ELR (cell line): ENCODE measurements around the gene NFYC.

Source experiments
- DNase-seq: peaks from one replicate; pipeline ENCODE4 v3.0.0-alpha.2; 2015; ENCODE audit warnings: low read depth

The NFYC gene

DNA sequence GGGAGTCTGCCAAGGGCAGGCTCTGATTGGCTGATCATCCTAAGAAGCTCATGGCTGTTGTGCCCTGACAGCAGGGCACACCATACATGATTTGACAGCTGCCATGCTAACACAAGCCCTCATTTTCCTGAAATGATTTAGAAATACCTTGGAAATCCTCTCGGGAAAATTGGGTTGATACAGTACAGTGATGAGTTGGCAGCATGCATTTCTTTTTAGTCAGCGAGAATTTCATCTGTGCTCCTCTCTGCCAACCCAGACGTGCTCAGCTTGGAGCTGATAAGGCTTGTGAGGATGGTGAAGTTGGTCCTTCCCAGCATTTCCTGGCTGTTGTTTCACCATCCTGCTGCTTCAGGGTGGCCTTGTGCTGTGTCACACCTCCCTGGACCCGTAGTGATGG, 69.5 kb downstream of the NFYC start:
- peak; percentile 21 for DNase-seq

DNA sequence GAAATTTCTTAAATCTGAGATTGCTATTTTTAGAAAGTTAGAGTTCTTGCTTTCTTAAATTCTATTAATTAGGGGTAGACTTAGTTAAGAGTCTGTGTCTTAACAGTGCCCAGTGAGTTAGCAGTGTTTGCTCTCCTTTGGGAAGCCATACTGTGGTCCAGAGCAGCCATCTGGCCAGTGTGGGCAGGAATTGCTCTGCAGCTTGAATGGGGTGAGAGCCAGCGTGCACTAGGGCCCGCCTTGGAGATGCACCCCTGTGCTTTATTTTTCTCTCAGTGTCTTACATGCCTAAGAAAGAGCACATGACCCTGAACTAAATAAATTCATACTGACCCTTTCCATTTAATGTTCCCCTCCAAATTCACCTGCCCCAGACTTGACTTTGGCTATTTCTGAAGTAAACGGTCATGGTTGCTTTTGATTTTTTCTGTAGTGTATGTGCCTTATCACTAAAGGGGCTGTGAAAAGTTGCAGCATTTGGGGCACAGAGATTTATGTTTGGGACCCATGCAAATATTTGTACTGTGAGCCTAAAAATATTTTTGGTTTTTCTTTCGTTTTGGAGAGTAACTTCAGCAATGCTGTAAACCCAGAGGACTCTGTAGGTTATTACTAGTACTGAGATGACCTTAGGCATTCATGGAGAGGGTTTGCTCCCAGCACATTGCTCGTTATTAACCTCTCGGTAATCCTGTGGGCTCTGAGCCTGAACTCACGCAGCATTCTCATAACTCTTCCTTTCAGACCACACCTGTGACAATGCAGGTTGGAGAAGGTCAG, 70.8 kb downstream of the NFYC start:
- DNase-seq = no peak

DNA sequence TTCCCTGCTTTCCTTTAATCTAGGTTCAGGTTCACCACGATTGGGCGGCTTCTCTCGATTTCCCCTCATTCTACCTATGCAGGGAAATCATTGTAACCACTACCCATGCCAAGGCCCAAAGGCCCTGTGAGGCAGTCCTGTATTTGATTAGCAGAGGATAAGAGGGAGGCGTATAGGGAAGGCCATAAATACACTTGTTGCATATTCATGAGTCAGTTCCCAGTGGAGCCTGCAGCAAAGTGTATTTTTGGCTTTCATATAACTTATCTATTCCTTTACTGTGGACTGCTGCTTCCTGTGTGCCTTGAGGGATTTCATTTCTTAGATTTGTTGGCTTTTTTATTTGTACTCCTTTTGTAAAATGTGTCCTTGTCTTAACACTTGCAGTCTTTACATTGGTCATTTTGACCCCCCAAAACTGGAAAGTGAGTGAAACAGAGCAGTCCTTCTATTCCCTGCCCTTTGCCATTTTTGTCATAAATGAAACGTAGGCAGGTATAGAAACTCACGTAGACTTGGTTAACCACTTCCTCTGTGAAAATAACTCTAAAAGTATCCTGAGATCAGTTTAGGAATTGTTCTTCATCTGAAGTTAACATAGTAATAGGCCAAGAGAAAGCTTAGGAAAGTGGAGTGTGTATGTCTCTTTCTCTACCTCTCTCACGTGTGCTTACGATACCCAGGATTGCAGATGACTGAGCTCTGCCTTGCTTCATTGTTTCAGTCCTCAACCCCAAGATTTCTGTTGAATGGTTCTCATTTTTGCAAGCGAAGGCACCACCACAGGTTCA, 72.4 kb downstream of the NFYC start:
- no peak for DNase-seq

DNA sequence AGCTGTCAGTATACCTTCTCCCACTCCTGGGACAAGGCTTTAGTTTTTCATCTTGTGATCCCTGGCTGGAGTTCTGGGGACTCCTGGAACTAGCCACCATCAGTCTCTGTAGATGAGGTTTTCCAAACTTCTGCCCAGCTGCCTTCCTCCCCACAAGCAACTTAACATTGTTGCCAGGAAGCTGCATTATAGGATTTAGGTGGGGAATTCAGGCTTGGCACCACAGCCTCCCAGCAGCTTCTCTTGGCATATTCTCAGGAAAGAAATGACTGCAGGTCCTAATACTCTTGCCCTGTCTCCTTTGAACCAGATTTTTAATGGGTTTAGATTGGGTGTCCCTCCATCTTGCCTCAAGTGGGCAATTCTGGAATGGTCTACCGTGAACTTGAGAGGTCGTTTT, 73.5 kb downstream of the NFYC start:
- DNase-seq = no peak

DNA sequence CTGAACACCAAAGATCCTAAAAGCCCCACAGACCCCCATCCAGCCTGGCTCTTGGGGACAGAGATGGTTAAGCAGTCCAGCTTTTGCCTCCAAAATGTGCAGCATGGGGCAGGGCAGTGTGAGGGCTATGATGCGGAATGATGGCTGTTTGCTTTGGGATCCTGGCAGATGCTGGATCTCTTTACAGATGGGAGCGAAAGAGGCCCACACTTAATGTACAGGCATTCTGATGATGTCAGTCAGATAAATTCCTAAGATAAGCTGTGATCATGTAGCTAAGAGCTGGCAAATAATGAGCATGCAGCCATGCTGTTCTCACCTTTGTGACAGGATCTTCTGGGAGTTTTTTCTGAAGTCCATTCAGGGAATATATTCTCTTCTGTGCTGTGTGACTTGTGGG, 74.5 kb downstream of the NFYC start:
- DNase-seq = no peak

DNA sequence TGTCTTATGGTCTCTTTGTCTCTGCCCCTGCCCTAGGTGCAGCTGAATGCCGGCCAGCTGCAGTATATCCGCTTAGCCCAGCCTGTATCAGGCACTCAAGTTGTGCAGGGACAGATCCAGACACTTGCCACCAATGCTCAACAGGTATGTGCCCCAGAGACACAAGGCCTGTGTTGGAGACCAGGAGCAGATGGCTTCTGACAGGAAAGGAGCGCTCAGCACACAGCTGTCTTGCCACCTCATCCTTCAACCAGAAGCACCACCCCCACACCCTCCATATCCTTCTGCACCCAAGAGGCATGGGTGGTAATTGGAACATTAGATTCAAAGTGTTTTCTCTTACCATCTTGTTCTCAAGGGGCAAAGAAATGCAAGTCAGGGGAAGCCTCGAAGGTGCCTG, 75.1 kb downstream of the NFYC start:
- no peak for DNase-seq

DNA sequence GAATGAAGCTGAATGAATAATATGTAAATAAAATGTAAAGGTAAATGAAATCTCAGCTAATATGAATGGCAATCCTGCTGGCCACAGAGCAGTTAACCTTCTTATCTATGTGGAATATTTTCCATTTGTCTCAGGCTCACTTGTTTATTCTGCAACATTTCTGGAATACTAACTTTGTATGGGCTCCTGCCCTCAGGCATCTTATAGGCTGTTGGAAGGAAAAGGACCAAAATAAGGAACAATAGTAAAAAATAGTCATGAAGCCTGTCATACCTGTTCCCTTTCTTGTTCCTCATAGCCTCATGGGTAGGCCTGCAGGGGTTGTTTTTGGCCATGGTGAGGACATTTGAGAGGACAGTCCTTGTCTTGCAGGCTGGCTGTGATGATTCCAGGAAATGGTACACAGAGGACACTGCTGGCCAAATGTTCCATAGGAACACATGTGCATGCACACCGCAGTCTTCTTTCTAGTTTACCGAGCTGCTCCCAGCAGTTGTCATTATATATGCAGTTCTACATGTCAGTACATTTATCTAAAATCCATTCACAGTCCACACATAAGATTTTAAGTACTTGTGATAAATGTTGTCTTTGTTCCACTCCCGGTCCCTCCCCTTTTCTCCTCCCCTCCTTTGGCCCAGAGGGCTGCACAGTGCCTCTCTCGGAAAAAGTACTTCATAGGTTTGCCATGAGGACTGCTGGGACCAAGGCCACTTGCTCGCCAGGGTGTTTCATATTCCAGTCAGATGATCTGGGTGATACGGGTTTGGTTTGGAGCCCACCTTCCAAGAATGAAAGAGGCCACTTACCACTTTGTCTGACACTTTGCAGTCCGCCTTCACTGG, 76.9 kb downstream of the NFYC start:
- DNase-seq = no peak

DNA sequence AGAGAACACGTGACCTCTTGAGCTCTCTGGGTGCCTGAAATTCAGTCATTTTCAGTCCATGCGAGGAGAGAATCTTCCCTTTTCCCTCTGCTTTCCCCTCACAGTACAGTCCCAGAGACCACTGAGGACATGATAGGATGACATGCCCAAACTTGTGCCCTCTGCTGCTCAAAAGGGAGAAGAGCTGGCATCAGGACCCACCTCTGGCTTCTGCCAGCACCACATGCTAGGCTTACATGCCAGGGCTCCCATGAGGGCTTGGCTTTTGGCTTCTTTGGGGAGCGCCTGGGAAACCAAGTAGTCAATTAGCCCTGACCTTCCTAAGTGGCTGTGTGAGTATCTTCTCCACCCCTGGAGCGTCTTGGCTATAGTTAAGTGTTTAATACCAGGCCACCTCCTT, 78.3 kb downstream of the NFYC start:
- peak; percentile 21 for DNase-seq

DNA sequence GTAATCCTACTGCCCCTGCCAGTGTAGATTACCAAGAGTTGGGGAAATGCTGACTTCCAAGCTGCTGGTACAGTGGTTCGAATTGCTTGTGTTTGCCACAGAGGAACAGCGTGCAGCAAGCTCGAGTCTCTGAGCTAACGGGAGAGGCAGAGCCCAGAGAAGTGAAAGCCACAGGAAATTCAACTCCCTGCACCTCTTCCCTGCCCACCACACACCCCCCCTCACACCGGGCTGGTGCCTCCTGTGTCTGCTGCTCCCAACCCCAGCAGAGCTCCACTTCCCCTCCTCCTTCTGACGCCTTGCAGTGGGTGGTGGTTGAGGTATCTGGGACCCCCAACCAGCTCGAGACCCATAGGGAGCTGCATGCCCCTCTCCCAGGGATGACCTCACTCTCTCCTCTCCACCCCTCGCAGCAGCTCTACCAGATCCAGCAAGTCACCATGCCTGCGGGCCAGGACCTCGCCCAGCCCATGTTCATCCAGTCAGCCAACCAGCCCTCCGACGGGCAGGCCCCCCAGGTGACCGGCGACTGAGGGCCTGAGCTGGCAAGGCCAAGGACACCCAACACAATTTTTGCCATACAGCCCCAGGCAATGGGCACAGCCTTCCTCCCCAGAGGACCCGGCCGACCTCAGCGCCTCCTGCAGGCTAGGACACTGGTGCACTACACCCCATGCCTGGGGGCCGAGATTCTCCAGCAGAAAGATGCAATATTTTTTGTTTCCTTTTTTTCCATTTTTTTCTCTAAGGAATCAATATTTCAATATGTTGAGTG, 79.0 kb downstream of the NFYC start:
- no peak for DNase-seq

DNA sequence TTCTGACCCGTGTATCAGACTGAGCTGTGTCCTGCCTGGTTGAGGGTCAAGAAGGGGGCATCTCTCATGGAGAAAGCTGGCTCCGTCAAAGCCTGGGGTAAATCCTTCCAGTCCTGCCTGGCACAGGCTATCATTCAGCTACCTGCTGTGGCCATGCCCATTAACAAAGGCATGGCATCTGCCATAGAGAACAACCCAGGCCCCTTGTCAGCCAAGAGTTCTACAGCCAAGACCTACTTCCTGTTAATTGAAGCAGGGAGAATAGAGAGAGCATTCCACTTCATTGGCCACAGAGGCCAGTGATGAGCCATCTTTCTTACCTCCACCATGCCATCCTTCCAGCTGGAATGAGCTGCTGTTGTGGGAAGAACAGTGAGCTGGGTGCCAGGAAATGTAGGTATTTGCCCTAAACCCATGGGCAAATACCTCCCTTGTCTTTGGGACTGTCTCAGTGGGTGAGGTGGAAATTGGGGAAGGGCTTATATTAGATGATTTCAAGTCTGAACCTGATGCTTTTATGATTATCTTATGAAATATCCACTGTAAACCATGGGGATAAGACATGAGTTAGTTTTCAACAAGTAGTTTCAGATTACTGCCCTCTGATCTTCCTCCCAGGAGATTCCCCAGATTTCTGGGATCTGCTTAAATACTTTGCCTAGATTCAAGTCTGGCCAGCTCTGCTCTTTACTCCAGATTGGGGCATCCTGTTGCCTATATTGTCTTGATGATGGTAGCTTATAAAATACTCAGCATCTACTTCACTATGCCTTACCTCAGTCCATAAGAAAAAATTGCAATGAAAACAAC, 80.8 kb downstream of the NFYC start:
- no peak for DNase-seq

DNA sequence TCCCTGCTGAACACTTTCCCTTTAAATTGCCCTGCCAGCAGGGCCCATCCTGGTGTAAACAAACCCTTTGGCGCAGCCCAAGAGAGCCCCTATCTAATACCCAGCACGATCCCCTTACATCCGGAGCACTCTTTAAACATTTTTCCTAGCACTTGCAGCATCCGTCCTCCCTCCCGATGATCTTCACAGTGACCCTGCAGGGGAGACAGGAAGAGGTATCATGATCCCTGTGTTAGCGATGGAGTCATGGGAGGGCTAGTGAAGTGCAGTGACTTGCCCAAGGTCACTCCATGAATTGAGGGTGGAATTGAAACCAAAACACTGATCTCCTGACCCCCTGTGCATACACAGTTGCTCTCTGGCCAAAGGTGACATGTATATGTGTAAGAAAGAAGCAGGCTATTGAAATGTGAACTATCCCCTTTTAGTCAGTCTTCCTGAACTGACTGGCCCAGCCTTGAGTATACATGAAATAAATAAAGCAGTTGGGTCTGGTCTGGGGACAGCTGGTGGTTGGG, 82.3 kb downstream of the NFYC start:
- DNase-seq = no peak

DNA sequence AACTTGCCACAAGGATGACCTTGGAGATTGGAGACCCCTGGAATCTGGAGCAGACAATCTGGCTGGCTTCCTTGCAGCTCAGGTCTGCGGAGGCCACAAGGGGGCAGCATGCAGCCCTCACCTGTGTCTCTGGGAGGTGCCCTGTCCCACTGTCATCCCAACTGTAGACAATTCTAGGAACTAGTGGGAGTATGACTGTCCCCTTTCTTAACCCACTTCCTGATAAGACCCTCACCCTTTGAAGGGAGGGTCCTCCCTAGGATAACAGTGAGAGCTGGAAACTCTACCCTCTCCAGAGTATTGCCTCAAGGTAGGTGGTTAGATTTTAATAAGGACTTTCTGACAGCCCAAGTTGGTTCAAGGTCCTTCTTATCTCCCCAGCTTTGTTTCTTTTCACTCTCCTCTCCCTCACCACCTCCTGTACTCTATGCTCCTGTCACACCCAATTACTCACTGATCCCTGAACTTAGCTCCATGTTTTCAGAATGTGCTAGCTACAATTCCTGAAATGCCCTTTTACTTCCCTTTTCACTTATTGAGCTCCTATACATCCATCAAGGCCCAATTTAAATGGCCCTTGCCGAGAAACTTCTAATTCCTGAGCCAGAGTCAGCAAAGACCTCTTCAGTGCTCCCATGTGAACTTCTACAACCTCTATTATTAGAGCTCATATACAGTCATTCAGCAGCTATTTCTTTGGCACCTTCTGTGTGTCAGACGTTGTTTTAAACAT, 82.9 kb downstream of the NFYC start:
- peak; percentile 57 for DNase-seq

DNA sequence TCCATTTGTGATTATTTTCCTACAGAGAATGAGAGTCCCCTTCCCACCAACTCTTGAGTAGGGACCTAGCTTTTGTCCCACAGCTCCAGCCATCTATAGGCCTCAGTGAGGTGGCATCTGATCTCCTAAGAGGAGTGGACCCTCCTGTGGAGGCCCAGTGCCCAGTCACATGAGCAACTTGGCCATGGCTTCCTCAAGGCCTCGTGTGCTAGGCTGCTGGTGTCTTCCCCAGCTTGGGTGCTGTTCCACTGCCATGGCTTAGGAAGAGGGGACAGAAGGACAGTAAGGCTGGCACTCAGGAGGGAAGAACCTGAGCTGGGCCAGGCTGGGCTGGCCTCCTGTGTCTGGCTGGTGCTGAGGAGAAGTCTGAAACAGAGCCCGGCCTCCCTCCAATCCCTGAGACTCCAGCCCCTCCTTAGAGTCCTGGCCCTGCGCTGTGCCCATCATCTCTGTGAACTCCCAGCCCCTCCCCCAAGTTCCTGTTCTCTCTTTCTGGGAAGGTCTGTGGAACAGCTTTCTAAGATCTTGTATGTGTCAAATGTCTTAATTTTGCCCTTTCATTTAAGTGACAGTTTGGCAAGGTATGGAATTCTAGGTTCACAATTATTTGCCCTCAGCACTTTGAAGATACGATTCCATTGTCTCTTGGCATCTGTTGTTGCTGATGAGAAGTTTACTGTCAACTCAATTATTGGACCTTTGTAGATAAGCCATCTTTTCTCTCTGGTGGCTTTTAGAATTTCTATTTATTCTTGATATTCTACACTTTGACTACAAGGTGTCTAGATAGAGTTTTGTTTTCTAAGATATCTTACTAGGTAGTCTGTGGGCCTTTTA, 85.0 kb downstream of the NFYC start:
- DNase-seq = no peak

DNA sequence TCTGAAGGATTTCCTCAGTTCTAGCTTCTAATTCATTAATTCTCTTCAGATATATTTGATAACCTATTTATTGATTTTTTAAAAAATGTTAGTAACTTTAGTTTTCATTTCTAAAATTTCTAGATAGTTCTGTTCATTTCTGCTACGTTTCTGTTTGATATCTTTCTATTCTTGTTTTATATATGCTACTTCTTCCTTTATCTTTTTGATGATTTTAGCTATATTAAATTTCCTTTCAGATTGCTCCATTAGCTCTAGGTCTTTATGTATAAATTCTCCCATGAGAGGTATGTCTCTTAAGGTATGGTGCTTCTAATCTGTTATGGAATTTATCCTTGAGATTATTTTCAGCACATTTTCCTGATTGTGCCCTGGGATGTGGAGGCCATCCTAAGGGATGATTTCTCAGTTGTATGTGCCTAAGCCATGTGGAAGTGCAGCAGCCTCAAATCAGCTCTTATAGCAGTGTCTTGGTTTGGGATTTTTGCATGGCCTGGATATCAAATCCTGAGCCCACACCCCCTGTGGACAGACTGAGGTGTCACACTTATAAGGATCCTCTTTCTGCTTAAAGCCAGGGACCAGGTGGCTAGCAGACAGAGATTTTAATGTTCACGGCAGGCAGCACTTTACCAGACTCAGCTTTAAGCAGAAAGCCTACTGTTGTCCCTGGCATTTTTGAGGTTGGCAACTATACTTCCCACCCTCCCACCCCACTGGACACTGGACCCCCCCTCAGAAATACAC, 85.9 kb downstream of the NFYC start:
- no peak for DNase-seq

DNA sequence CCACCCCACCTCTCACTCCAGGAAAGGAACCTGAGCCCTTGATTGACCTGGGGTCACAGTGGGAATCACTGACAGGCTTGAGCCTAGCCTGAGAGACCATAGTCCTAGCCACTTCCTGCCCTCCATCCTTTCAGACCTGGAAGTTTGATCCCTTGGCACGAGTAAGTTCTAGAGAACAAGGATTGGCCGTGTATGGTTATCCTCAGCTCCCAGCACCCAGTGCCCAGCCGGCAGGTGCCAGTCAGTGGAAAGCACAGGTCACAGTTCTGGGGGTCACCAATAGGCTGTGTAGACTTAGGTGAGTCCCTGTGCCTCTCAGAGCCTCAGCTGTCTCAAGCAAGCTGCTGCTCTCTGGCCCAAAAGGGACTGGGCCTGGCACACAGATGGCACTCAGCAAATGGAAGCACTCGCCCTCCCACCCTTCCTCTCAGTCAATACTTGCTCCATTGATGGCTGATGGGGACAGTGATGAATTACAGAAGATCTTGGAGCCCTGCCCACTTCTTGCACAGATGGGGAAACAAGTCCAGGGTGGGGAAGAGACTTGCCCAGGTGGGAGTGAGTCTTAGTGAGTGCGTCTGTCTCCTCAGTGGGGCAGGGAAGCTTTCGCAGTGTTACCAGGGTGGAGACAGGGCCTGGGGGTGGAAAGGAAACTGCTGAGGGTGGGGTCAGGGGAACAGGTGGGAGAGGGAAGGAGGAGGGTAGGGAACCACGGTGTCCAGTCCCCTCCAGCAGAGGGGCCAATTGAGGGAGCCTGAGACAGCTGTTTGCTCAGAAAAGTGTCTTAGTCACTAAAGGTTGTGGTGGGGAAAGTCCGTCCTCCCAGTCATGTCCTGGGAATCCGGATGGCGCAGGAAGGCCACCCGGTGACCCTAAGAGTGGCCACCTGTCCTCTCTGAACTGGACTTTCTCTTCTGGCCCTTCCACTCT, 89.4 kb downstream of the NFYC start:
- peak; percentile 38 for DNase-seq

DNA sequence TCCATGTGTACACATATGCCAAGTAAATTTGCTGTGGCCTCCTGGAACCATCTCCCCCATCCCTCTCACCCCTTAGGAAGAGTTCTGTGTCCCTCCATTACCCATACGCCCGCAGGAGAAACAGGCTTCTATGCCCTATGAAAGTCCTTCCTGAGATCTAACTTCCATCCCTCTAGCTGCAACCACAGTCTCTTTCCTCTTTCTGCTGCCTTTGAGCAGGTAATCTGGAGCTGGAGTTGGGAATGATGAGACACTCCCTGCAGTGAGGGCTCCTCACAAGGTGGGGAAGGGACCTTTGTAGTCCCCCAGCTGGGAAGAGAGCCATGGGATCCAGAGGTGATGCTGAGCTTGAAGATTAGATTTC, 90.1 kb downstream of the NFYC start:
- no peak for DNase-seq

DNA sequence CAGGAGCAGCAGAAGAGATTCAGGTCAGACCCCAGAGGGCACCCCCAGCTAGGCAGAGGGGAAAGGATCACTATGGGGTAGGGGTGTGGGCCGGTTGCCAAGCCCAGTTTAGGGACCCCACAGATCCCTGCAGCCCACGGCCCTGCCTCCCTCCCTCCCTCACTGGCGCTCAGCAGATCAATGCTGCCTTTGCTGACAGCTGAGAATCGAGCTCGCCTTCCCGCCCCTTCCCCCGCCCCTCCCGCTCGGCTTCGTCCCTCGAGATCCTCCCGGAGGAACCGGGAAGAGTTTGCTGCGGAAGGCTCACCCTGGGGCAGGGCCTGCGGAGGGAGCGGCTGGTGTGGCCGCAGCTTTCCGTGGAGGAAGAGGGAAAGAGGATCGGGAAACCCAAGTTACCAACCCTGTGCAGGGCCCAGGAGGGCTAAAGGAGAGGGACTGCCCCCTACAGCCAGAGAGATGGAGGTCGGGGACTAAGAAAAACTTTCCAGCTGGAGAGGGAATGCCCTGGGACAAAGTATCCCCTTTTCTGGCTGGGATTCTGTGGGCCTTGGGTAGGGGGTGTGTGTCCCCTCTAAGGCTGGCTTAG, 91.0 kb downstream of the NFYC start:
- DNase-seq = peak; percentile 28
